HCT116 (cell line): ENCODE results near the gene MOB4. TPM values are rescaled to one million over a fixed set of nuclear protein-coding genes. Genes with fewer than 3 reads are reported as not detected.

Experiments used
- ATAC-seq: fragments of 200-7000 bp; cut with Tn5 transposase; 2 replicates; pipeline ENCODE4 v1.9.1; 2020; ENCODE audit warnings: mild to moderate bottlenecking, moderate library complexity
- BruUV-seq: library from RNA; stranded (reverse); fragments of 400-500 nt; replicated peaks from 2 replicates; lab custom pipeline; 2021; lab: Mats Ljungman, UMichigan
- CTCF ChIA-PET: fragments of 300-600 bp; sonication (Branson Sonifier 250); formaldehyde crosslinking; loops from one replicate; lab custom pipeline; 2021; ENCODE audit warnings: antibody characterized with exemption; lab: Charles Lee
- POLR2A ChIA-PET: fragments of 300-600, 350-600 bp; sonication (Branson Sonifier 250); formaldehyde crosslinking; loops from one replicate; lab custom pipeline; 2021; ENCODE audit warnings: antibody characterized with exemption; lab: Charles Lee
- RAD21 ChIA-PET, 2 experiments: fragments of 300-600 bp; sonication (Branson Sonifier 250); formaldehyde crosslinking; loops; one replicate each; lab custom pipeline; 2023; ENCODE audit warnings: low total read pairs in 2 of 2; ENCODE audit not compliant: uncharacterized antibody in 2 of 2, unreplicated experiment in 2 of 2, low non-redundant PET in 1 of 2; lab: Charles Lee
- DNase-seq: peaks from one replicate; pipeline ENCODE4 v3.0.0-alpha.2; 2010; ENCODE audit warnings: low read depth, low spot score
- H2AFZ ChIP-seq: fragments of 200-600 bp; shearing (Covaris generic), sonication (generic); 2 replicates; pipeline ENCODE4 v1.6.1; 2017; ENCODE audit warnings: low read depth, mixed run types, mixed read lengths, antibody characterized with exemption, low read length; ENCODE audit not compliant: poor library complexity, severe bottlenecking
- H3K27ac ChIP-seq: 2 replicates; pipeline ENCODE4 v1.5.1; 2012; ENCODE audit warnings: low read depth, low read length
- H3K27me3 ChIP-seq: fragments of 200-600 bp; sonication (generic); 2 replicates; pipeline ENCODE4 v1.6.1; 2016; ENCODE audit warnings: mixed run types, low read length, mixed read lengths; ENCODE audit not compliant: insufficient read depth
- H3K36me3 ChIP-seq, 2 experiments: fragments of 200-500 bp in 1 of 2; fragments of 200-600 bp in 1 of 2; sonication (Bioruptor generic) in 1 of 2; sonication (generic) in 1 of 2; 2 replicates each; pipeline versions ENCODE4 v1.5.1 to v1.6.1; 2014 to 2016; ENCODE audit warnings: low read length in 2 of 2, inconsistent platforms in 1 of 2, mixed read lengths in 1 of 2, mixed run types in 1 of 2; ENCODE audit not compliant: insufficient read depth in 2 of 2, control insufficient read depth in 1 of 2
- H3K4me1 ChIP-seq, 2 experiments: fragments of 200-600 bp in 1 of 2; sonication (generic) in 1 of 2; 2 replicates each; pipeline versions ENCODE4 v1.5.1 to v1.6.1; 2012 to 2017; ENCODE audit warnings: low read length in 2 of 2, inconsistent platforms in 1 of 2, mild to moderate bottlenecking in 1 of 2, mixed read lengths in 1 of 2, mixed run types in 1 of 2, moderate library complexity in 1 of 2; ENCODE audit not compliant: insufficient read depth in 2 of 2, control insufficient read depth in 1 of 2
- H3K4me2 ChIP-seq: fragments of 200-600 bp; sonication (generic); 2 replicates; pipeline ENCODE4 v1.6.1; 2017; ENCODE audit warnings: mixed run types, low read length, mixed read lengths
- H3K4me3 ChIP-seq, 2 experiments: fragments of 200-600 bp in 1 of 2; sonication (generic) in 1 of 2; replicated peaks in 1 of 2; 2 replicates each; pipeline ENCODE4 v1.5.1; 2011 to 2016; ENCODE audit warnings: low read length in 2 of 2, control low read depth in 1 of 2, low read depth in 1 of 2, mild to moderate bottlenecking in 1 of 2, mixed read lengths in 1 of 2, mixed run types in 1 of 2
- H3K79me2 ChIP-seq: fragments of 200-600 bp; sonication (generic); 2 replicates; pipeline ENCODE4 v1.6.1; 2017; ENCODE audit warnings: mild to moderate bottlenecking, mixed run types, low read length, moderate library complexity, mixed read lengths; ENCODE audit not compliant: insufficient read depth
- H3K9ac ChIP-seq: fragments of 200-600 bp; sonication (generic); 2 replicates; pipeline ENCODE4 v1.6.1; 2016; ENCODE audit warnings: low read length, mixed read lengths
- H3K9me2 ChIP-seq: fragments of 200-600 bp; sonication (generic), shearing (Covaris generic); 2 replicates; pipeline ENCODE4 v1.6.1; 2017; ENCODE audit warnings: mixed run types, mild to moderate bottlenecking, moderate library complexity; ENCODE audit not compliant: insufficient read depth
- H3K9me3 ChIP-seq, 2 experiments: fragments of 200-500 bp in 1 of 2; fragments of 200-600 bp in 1 of 2; sonication (Bioruptor generic) in 1 of 2; sonication (generic) in 1 of 2; 2 replicates each; pipeline ENCODE4 v1.6.1; 2014 to 2017; ENCODE audit warnings: low read length in 2 of 2, mixed read lengths in 2 of 2, inconsistent platforms in 1 of 2, low read depth in 1 of 2, mild to moderate bottlenecking in 1 of 2, mixed run types in 1 of 2, moderate library complexity in 1 of 2; ENCODE audit not compliant: control insufficient read depth in 1 of 2, insufficient read depth in 1 of 2
- H4K20me1 ChIP-seq: fragments of 200-600 bp; sonication (generic), shearing (Covaris generic); 2 replicates; pipeline ENCODE4 v1.6.1; 2017; ENCODE audit warnings: mixed run types, mild to moderate bottlenecking, moderate library complexity; ENCODE audit not compliant: insufficient read depth
- CBX3 ChIP-seq: IDR thresholded peaks from 2 replicates; pipeline ENCODE4 v1.6.1; 2012; ENCODE audit warnings: low read depth
- CEBPB ChIP-seq: IDR thresholded peaks from 2 replicates; pipeline ENCODE4 v1.6.1; 2012; ENCODE audit warnings: low read depth
- ELF1 ChIP-seq: IDR thresholded peaks from 2 replicates; pipeline ENCODE4 v1.6.1; 2012; ENCODE audit warnings: low read depth, borderline replicate concordance
- EZH2 ChIP-seq: fragments of 200-600 bp; sonication (generic); IDR thresholded peaks from 2 replicates; pipeline ENCODE4 v1.6.1; 2017; ENCODE audit warnings: antibody characterized with exemption, mixed run types
- EZH2phosphoT487 ChIP-seq: fragments of 200-600 bp; IDR thresholded peaks from 2 replicates; pipeline ENCODE4 v1.6.1; 2018; ENCODE audit warnings: antibody characterized with exemption, borderline replicate concordance
- FOSL1 ChIP-seq: IDR thresholded peaks from 2 replicates; pipeline ENCODE4 v1.6.1; 2012; ENCODE audit warnings: low read depth
- MAX ChIP-seq: IDR thresholded peaks from 2 replicates; pipeline ENCODE4 v1.6.1; 2012
- REST ChIP-seq: IDR thresholded peaks from 2 replicates; pipeline ENCODE4 v1.6.1; 2012; ENCODE audit warnings: low read depth
- SIN3A ChIP-seq: IDR thresholded peaks from 2 replicates; pipeline ENCODE4 v1.6.1; 2012; ENCODE audit warnings: low read depth
- SRF ChIP-seq: IDR thresholded peaks from 2 replicates; pipeline ENCODE4 v1.6.1; 2012; ENCODE audit warnings: low read depth
- TCF7L2 ChIP-seq: IDR thresholded peaks from 2 replicates; pipeline ENCODE4 v1.7.0; 2011; ENCODE audit warnings: borderline replicate concordance, inconsistent platforms; ENCODE audit not compliant: insufficient read depth, insufficient read length; ENCODE audit errors: extremely low read depth
- YY1 ChIP-seq: IDR thresholded peaks from 2 replicates; pipeline ENCODE4 v1.6.1; 2011; ENCODE audit warnings: low read length, low read depth, moderate library complexity, mild to moderate bottlenecking; ENCODE audit not compliant: insufficient replicate concordance; ENCODE audit errors: extremely low read depth
- ZBTB33 ChIP-seq: IDR thresholded peaks from 2 replicates; pipeline ENCODE4 v1.6.1; 2011; ENCODE audit warnings: mild to moderate bottlenecking, low read length, moderate library complexity; ENCODE audit not compliant: insufficient replicate concordance; ENCODE audit errors: extremely low read depth
- ZFX ChIP-seq: fragments of 450-650 bp; IDR thresholded peaks from 2 replicates; pipeline ENCODE4 v1.6.1; 2017
- ZNF274 ChIP-seq: fragments of 200-500 bp; sonication (Bioruptor generic); IDR thresholded peaks from 2 replicates; pipeline ENCODE4 v1.6.1; 2014; ENCODE audit warnings: mild to moderate bottlenecking, low read depth, low read length, inconsistent platforms
- intact Hi-C: fragments of 100-400 bp; cut with micrococcal nuclease; formaldehyde crosslinking; loops from 2 replicates; pipeline ENCODE4 v1.10.0; 2022
- total RNA-seq: library from RNA; stranded (reverse); gene quantifications from one replicate; pipeline ENCODE4 v1.2.1, GENCODE V29; 2021; ENCODE audit not compliant: unreplicated experiment

Gene MOB4
- total RNA-seq, 1 experiment from 2014 or later, result 24.4 TPM

- TF ChIP-seq REST, result no peak
- no peak for TF ChIP-seq TCF7L2
- TF ChIP-seq CBX3, result no peak
- TF ChIP-seq MAX, result no peak
- no peak for TF ChIP-seq CEBPB
- TF ChIP-seq SRF, result no peak
- TF ChIP-seq EZH2phosphoT487, result no peak
- no peak for TF ChIP-seq ELF1
- TF ChIP-seq ZNF274, result no peak
- TF ChIP-seq YY1, result no peak
- TF ChIP-seq ZFX, result no peak
- TF ChIP-seq, all 23 proteins: peak for 0
These were observed 11.4 kb upstream of the MOB4 start (continued) for GRCh38 chr2:197504512-197504911.

GRCh38 chr2:197506658-197507057, 9.2 kb upstream of the MOB4 start:
- POLR2A ChIA-PET, result interaction anchor here (1.0 kb wide), 1 partner anchor 9 kb away, joined by 3 read pairs; the partner anchor contains the start of gene MOB4
- no peaks in the 10 kb centered on the region for H3K27me3 ChIP-seq
- DNase-seq, result no peak
- no peaks in the 10 kb centered on the region for H3K9me3 ChIP-seq
- RAD21 ChIA-PET, result no interaction called here
- H3K36me3 ChIP-seq, result peaks cover 11 to 32% of the 10 kb centered on the region in 2 experiments; a peak in 2 of 4 replicates
- H3K9ac ChIP-seq, result no peak overlapping the region
- H3K79me2 ChIP-seq, result peaks cover 31% of the 10 kb centered on the region
- H3K9me2 ChIP-seq, result no peaks in the 10 kb centered on the region
- no peak overlapping the region for H2AFZ ChIP-seq
- H3K27ac ChIP-seq, result no peak overlapping the region
- H3K4me2 ChIP-seq, result no peak overlapping the region
- peaks cover 22% of the 10 kb centered on the region; the same call in 1 of the 2 replicates for H4K20me1 ChIP-seq
- intact Hi-C loops, result loop anchor here (10.0 kb wide), 1 partner anchor 198 kb away; the partner anchor contains the start of gene MARS2
- H3K4me3 ChIP-seq, result no peak overlapping the region
- peaks cover 0 to 6% of the 10 kb centered on the region in 2 experiments; a peak in 2 of 4 replicates for H3K4me1 ChIP-seq
- CTCF ChIA-PET, result no interaction called here
- ATAC-seq, result no peak
- no TSS peak for BruUV-seq
- TF ChIP-seq REST (no peak), YY1 (no peak), SRF (no peak), EZH2 (no peak), ZBTB33 (no peak), TCF7L2 (no peak), FOSL1 (no peak), SIN3A (no peak), ELF1 (no peak)
